ENCODE measurements around the gene RETSAT.
"Not testable (repeated sequence)": the region's sequence is repeated elsewhere in the genome, so short reads cannot be mapped to it uniquely, and the experiment has no call there.

RETSAT gene

GRCh38 chr2:85329701-85330100 is 24.6 kb downstream of the RETSAT start:
- not testable (repeated sequence) for DNase-seq

DNA sequence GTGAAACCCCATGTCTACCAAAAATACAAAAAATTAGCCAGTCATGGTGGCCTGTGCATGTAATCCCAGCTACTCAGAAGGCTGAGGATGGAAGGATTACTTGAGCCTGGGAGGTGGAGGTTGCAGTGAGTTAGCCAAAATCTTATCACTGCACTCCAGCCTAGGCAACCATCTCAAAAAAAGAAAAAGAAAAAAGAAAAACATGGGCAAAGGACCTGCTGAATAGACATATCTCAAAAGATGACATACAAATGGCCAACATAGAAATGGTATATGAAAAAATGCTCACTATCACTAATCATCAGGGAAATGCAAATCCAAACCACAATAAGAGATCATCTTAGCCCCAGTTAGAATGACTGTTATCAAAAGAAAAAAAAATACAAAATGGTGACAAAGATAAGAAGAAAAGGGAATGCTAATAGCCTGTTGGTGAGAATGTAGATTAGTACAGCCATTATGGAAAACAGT is 25.1 kb downstream of the RETSAT start:
- no peak for DNase-seq

- peak; percentile 52 for DNase-seq
Observed at GRCh38 chr2:85327822-85328617, 26.3 kb downstream of the RETSAT start, which contains the start of gene TGOLN2. Gene TGOLN2 (minus strand): TSS chr2:85327989. CDS start chr2:85327962, 27 bp downstream.

DNA sequence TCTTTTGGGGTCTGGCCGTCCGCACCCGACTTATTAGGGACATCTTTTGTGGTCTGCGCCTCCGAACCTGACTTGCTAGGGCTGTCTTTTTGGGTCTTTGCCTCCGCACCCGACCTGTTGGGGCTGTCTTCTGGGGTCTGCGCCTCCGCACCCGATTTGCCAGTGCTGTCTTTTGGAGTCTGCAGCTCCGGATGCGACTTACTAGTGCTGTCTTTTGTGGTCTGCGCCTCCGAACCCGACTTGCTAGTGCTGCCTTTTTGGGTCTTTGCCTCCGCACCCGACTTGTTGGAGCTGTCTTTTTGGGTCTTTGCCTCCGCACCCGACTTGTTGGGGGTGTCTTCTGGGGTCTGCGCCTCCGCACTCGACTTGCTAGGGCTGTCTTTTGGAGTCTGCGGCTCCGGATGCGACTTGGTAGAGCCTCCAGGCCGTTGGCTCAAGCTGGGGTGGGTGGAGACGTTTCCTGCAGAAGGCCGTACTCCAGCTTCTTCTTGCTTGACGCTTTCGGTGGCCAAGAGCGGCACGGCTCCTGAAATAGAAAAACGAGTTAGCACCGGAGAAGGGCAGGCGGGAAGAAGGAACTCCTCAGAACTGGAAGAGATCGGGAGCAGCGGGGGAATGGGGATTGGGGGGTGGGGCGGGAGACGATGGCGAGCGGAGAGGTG is 27.0 kb downstream of the RETSAT start:
- DNase-seq: no peak

DNA sequence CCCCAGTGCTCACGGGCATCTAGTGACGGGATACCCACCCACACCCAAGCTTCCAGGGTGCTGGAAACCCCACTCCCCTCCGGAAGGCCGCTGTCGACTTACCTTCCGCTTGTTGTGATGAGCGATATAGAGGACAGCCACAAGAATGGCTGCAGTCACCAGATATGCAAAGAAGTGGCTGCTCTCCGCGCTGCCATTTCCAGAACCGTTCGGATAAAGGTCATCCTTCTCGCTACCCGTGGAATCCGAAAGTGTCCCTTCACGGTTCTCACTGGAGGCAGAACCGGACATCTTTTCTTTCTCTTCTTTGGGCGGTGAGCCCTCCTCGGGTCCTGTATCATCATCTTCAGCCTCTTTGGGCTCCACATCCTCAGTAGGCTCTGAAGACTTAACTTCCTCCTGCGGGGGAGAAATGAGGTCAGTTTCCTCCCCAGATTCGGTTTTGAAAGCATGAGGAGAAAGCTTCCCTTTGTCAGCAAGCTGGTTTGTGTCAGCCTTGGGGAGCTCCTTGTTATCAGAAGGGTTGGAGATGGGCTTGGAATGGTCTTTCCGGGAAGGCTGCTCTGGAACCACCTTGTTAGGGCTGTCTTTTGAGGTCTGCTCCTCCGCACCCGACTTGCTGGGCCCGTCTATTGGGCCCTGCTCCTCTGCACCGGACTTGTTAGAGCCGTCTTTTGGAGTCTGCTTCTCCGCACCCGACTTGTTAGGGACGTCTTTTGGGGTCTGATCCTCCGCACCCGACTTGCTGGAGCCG is 27.7 kb downstream of the RETSAT start:
- DNase-seq: no peak

DNA sequence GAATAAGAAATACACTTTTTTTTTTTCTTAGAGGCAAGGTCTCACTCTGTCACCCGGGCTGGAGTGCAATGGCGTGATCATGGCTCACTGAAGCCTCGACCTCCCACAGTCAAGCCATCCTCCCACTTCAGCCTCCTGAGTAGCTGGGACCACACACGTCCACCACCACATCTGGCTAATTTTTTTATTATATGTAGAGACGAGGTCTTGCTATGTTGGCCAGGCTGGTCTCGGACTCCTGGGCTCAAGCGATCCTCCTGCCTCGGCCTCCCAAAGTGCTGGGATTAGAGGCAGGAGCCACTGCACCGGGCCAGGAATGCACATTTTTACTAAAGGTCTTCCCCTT is 28.9 kb downstream of the RETSAT start:
- no peak for DNase-seq

DNA sequence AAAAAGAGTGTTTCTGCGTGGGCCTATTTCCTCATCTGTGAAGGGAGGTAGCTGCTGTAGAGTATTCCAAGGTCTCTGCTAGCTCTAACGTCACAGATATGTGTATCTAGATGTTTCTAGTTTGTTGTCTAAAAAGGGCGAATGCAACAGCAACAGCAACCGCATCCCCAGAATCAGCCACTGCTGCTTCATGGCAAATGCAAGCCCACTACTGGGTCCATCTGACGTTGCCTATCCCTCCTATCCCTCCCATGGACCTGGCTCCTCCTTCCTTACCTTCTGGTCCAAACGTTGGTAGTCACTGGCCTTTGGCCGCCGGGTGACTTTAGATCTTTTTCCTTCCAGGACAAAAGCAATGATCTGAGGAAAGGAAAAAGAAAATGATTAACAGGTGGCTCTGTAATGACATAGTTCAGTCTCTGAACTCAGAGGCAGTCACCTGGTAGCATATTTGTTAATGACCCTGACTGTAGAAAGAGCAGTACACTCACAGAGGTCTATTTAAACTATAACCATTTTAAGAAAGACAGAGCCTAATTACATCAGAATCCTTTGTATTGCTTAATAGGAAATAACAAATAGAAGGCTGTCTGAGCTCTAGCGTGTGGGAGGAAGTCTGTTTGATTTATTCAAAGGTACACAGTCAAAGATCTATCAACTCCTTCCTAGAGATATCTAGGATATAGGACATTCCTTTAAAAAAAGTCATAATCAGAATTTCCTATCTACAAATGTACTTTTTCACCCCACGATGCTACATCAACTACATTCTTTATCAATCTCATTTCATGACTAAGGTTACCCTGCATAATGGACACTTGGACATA is 29.5 kb downstream of the RETSAT start:
- DNase-seq: no peak

GRCh38 chr2:85323988-85324367 is 30.4 kb downstream of the RETSAT start:
- not testable (repeated sequence) for DNase-seq

DNA sequence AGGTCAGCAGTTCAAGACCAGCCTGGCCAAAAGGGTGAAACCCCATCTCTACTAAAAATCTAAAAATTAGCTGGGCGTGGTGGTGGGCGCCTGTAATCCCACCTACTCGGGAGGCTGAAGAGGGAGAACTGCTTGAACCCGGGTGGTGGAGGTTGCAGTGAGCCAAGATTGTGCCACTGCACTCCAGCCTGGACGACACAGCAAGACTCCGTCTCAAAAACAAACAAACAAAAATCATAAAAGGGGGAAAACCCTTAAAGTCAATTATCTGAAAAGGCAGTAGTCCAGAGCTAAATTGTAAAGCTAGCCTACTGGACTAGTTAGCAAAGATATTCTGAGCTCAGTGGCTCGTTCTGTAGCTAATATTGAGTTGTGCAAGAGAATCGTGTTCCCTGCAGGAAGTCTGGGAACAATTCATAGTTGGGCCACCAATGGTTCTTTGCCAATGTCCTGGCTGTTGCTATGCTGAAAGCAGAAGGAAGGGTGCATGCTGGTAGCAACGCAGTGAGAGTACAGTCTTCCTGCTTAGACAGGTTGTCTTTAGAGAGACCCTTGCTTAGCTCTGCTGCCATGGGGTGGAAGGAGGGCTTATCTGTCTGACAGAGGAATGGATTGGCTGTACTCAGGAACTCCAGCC is 30.9 kb downstream of the RETSAT start:
- DNase-seq: no peak

DNA sequence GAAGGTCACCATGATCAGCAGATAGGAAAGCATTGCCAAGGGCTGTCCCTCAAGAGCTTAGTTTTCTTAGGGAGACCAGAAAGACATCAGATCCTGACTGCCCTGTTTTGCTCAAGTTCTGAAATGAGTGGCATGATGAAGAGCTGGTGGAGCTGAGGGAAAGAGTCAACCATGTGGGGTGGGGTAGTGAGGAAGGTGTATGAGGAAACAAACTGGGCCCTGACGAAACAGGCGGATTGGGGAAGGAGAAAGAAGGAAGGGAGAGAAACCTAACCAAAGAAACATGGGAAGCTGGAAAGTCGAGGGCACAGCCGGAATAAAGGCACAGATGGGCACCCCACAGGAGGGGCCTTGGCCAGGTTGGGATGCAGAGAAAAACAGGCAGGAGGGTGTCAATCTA is 34.5 kb downstream of the RETSAT start:
- no peak for DNase-seq

- DNase-seq: no peak
Observed at GRCh38 chr2:85318222-85319074, 35.9 kb downstream of the RETSAT start.

DNA sequence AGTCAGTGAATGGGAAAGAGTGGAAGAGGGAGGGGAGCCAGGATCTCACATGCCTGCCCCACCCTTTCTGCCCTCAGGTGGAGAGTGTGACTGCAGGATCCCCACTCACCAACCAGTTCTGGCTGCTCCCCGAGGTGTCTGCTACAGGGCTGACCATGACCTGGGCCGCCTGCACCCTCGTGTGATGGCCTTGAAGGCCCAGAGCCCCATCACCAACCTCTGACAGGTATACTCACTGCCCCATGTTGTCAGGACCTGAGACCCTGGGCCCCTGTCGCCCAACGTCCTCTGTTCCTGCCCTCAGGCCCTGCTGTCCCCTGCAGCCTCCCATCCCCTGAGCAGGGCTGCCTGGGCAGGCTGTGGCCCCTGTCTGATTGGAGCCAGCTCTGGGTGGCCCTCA is 38.4 kb downstream of the RETSAT start:
- DNase-seq: not testable (repeated sequence)

- no peak for DNase-seq
Observed at GRCh38 chr2:85314884-85315242, 39.5 kb downstream of the RETSAT start.

- DNase-seq: no peak
Observed at GRCh38 chr2:85312404-85312803, 41.9 kb downstream of the RETSAT start.

DNA sequence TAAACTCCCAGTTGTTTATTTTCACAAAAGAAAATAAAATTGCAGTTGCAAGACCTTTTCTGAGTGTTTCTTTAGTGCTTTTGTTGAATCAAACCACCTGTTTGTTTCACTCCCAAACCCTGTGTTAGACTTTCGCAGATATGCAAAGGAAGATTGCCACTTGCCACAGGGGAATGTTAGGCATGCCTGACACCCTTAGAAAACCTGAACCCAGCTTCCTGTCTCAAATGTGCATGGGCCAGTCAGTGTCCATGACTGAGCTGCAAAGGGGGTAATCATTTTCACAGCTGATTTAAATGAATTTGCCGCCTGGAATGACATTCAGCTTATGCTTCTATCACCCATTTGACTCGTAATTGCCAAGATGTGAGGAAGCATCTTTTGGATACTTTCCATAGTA is 44.0 kb downstream of the RETSAT start:
- DNase-seq: no peak

GRCh38 chr2:85309699-85310321 is 44.5 kb downstream of the RETSAT start:
- no peak for DNase-seq

DNA sequence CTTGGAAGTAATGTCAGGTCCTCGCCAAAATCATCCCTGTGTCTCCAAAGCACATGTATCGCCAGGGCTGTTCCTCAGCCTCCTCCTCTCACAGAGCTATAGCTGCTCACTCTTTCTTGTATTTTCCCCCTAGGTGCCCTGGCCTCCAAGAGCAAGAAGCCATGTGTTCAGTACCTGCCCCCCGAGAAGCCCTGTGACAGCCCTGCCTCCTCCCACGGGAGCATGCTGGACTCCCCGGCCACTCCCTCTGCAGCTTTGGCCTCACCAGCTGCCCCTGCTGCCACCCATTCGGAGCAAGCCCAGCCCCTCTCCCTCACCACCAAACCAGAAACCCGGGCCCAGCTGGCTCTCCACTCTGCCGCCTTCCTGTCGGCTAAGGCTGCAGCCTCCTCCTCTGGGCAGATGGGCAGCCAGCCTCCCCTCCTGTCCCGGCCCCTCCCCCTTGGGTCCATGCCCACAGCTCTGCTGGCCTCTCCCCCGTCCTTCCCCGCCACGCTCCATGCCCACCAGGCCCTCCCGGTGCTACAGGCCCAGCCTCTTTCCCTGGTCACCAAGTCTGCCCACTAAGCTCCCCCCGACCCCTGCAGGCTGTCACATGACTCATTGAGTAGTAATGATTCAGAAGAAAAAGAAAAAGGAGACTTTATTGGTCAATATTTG is 45.3 kb downstream of the RETSAT start:
- DNase-seq: peak; percentile 90

- DNase-seq: no peak
Observed at GRCh38 chr2:85308201-85308600, 46.1 kb downstream of the RETSAT start.

DNA sequence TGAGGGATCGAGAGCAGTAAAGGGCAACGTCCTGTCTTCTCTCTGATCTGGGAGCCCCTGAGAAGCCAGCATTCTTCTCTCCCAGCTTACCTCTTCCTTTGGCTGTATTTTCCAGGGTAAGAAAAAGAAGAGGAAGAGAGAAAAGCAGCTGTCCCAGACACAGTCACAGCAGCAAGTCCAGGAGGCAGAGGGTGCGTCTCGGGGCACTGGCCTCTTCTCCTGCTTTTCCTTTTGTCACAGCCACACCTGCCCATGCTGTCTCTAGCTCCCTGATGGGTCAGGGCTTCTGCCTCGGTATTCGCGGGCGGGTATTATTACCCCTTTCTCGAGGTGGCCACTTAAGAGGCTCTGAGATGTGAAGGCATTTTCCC is 46.8 kb downstream of the RETSAT start:
- no peak for DNase-seq

- no peak for DNase-seq
Observed at GRCh38 chr2:85303780-85304531, 50.4 kb downstream of the RETSAT start.

Measured in NCI-H524 treated with DMSO at 0.1 percent for 48 hours (cell line).